ENCODE results near the gene KIFC1. TPM values are rescaled to one million over a fixed set of nuclear protein-coding genes. Genes with fewer than 3 reads are reported as not detected.

KIFC1 gene
- total and polyA plus RNA-seq, 2 of the 4 experiments (the other 2 are of a cell fraction), result 33.9 to 40.6 TPM

DNA sequence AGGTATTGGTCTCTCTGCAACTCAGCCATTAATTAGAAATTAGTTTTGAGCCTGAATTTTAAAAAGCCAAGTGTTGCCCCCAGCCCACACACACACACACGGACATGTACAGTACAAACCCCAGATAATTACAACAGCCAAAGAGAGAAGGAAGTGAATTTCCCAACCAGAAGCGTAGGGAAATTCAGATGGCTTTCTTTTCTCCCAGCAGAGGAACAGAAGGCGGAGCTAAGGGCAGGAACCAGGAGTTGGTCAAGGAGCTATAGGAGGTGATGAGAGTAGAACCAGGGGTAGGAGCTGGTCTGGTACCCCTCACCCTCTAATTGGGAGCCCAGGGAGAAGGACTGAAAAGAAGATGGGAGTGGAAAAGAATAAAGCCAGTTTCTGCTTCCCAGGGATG is 58.8 kb downstream of the KIFC1 start:
- H3K23ac ChIP-seq (ENCODE audit: low read depth, low read length), result no peak overlapping the region
- H3K4me3 ChIP-seq (ENCODE audit: insufficient read depth, low read depth, low read length), result no peak overlapping the region
- no peak overlapping the region for H3K27ac ChIP-seq (ENCODE audit: insufficient read depth, low read length)
- H4K20me1 ChIP-seq (ENCODE audit: insufficient read depth, low read length), result no peaks in the 10 kb centered on the region; the same call in 1 of the 2 replicates
- H3K4me1 ChIP-seq (ENCODE audit: control insufficient read depth, insufficient read depth, low read length), result peaks cover 4% of the 10 kb centered on the region
- H2BK120ac ChIP-seq (ENCODE audit: low read depth, low read length), result no peak overlapping the region
- H3K4ac ChIP-seq (ENCODE audit: low read depth, low read length), result no peak overlapping the region
- TF ChIP-seq POLR2A (IDR thresholded peaks at IDR 0.05; ENCODE audit: low read depth, low read length) (no peak), BHLHE40 (IDR thresholded peaks at IDR 0.05; ENCODE audit: low read depth, low read length) (no peak), RAD21 (IDR thresholded peaks at IDR 0.05; ENCODE audit: low read length) (no peak), MXI1 (IDR thresholded peaks at IDR 0.05; ENCODE audit: borderline replicate concordance, low read depth, low read length) (no peak), NFE2L2 (IDR thresholded peaks at IDR 0.05; ENCODE audit: low read depth, low read length) (no peak), RCOR1 (IDR thresholded peaks at IDR 0.05; ENCODE audit: insufficient replicate concordance, low read length) (no peak), FOS (IDR thresholded peaks at IDR 0.05; ENCODE audit: low read depth, low read length) (no peak), MAFK (IDR thresholded peaks at IDR 0.05; ENCODE audit: low read depth, low read length) (no peak), CHD1 (IDR thresholded peaks at IDR 0.05; ENCODE audit: low read depth, low read length) (no peak), MAZ (IDR thresholded peaks at IDR 0.05; ENCODE audit: borderline replicate concordance, low read depth, low read length) (no peak), CEBPB (IDR thresholded peaks at IDR 0.05; ENCODE audit: low read depth, low read length) (no peak), CTCF (conservative IDR thresholded peaks at IDR 0.05; ENCODE audit: low read depth, low read length) (no peak)
- TF ChIP-seq, protein P1, sequence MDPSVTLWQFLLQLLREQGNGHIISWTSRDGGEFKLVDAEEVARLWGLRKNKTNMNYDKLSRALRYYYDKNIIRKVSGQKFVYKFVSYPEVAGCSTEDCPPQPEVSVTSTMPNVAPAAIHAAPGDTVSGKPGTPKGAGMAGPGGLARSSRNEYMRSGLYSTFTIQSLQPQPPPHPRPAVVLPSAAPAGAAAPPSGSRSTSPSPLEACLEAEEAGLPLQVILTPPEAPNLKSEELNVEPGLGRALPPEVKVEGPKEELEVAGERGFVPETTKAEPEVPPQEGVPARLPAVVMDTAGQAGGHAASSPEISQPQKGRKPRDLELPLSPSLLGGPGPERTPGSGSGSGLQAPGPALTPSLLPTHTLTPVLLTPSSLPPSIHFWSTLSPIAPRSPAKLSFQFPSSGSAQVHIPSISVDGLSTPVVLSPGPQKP (IDR thresholded peaks at IDR 0.05; ENCODE audit: borderline replicate concordance, low read depth, low read length), result no peak
- TF ChIP-seq, protein P2, sequence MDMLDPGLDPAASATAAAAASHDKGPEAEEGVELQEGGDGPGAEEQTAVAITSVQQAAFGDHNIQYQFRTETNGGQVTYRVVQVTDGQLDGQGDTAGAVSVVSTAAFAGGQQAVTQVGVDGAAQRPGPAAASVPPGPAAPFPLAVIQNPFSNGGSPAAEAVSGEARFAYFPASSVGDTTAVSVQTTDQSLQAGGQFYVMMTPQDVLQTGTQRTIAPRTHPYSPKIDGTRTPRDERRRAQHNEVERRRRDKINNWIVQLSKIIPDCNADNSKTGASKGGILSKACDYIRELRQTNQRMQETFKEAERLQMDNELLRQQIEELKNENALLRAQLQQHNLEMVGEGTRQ (IDR thresholded peaks at IDR 0.05; ENCODE audit: low read depth, low read length), result no peak
- no peak overlapping the region for H3K14ac ChIP-seq (replicated peaks; ENCODE audit: low read depth, low read length)
- H3K9me3 ChIP-seq (ENCODE audit: control insufficient read depth, insufficient read depth, low read length), result no peaks in the 10 kb centered on the region
- H3K4me2 ChIP-seq (ENCODE audit: low read depth, low read length), result no peak overlapping the region
- ChIA-PET POLR2A (ENCODE audit: unreplicated experiment) (no interaction called here), CTCF (interaction anchor here (0.5 kb wide), 1 partner anchor 100 kb away, joined by 3 read pairs; no protein-coding TSS in a partner anchor)
- in situ Hi-C loops (cut with MboI; ENCODE audit: low sequenced_read_pairs) (loop anchor here (10.0 kb wide), 1 partner anchor 254 kb away; no protein-coding TSS in a partner anchor), intact Hi-C loops (cut with micrococcal nuclease) (loop anchor here (10.0 kb wide), 1 partner anchor 224 kb away; no protein-coding TSS in a partner anchor), dilution Hi-C loops (cut with HindIII; ENCODE audit: low sequenced_read_pairs, unreplicated experiment) (no loop called here)
- H4K91ac ChIP-seq (ENCODE audit: insufficient read depth, low read depth, low read length), result no peak overlapping the region
- peaks cover 18 to 28% of the 10 kb centered on the region in 2 experiments; a peak in 3 of 4 replicates for H3K79me1 ChIP-seq (ENCODE audit: low read depth in 1 of 2, low read length in 2 of 2)
- H2AK9ac ChIP-seq (replicated peaks; ENCODE audit: low read depth, low read length, poor library complexity), result no peak overlapping the region
- H3K56ac ChIP-seq (ENCODE audit: extremely low read depth, insufficient read depth, low read length), result no peak overlapping the region
- WGBS, 2 experiments (ENCODE audit: extremely low coverage in 2 of 2, insufficient read length in 1 of 2), result no CpG with 5 or more reads among the region's 3 CpGs
- no peak overlapping the region for H2AFZ ChIP-seq (replicated peaks; ENCODE audit: low read length, poor library complexity)
- H4K5ac ChIP-seq (ENCODE audit: low read depth, low read length), result no peak overlapping the region
- H4K8ac ChIP-seq (ENCODE audit: low read depth in 2 of 2, low read length in 2 of 2), result no peak overlapping the region
- no peak overlapping the region for H3K18ac ChIP-seq (ENCODE audit: low read depth, low read length)
- H2BK5ac ChIP-seq (ENCODE audit: low read depth, low read length, poor library complexity, severe bottlenecking), result no peak overlapping the region
- no peak for ATAC-seq (ENCODE audit: low read depth)
- no peak overlapping the region for H2BK15ac ChIP-seq (ENCODE audit: low read depth, low read length)
- no peak for DNase-seq
- H3K36me3 ChIP-seq (ENCODE audit: control insufficient read depth, insufficient read depth, low read length), result peaks cover 37% of the 10 kb centered on the region
- no peaks in the 10 kb centered on the region for H3K9me1 ChIP-seq (ENCODE audit: insufficient read depth, low read length)
- no TSS peak for BruUV-seq (replicated peaks)
- H3K27me3 ChIP-seq (ENCODE audit: control insufficient read depth, insufficient read depth, low read length), result no peaks in the 10 kb centered on the region
- H2AK5ac ChIP-seq (ENCODE audit: low read depth, low read length), result no peak overlapping the region
- no peak overlapping the region for H3K9ac ChIP-seq (ENCODE audit: low read depth, low read length)
- H2BK20ac ChIP-seq (ENCODE audit: low read depth, low read length), result no peak overlapping the region
